Tibial artery (tissue), 4 donors: Measurements from ENCODE around the gene PPM1E.

Experiments used
- DNase-seq, 2 donors: peaks; one replicate each; pipeline ENCODE4 v3.0.0-alpha.2; 2019
- H3K27ac ChIP-seq, 2 donors: fragments of 200-600 bp; sonication (generic) in 1 of 2; 1 replicate in 1 of 2; 2 replicates in 1 of 2; pipeline ENCODE4 v1.5.1; 2018 to 2019; ENCODE audit warnings: mild to moderate bottlenecking in 1 of 2
- H3K27me3 ChIP-seq, 2 donors: fragments of 200-600 bp; sonication (generic) in 1 of 2; one replicate each; pipeline versions ENCODE4 v1.5.1 to v1.6.0; 2016 to 2019
- H3K36me3 ChIP-seq, 3 donors: fragments of 200-600 bp; sonication (generic) in 2 of 3; one replicate each; pipeline ENCODE4 v1.5.1; 2016 to 2019; ENCODE audit warnings: mild to moderate bottlenecking in 2 of 3
- H3K4me1 ChIP-seq, 4 donors: fragments of 200-600 bp; sonication (generic) in 2 of 4; 1 replicate in 3 of 4; 2 replicates in 1 of 4; pipeline ENCODE4 v1.5.1; 2016 to 2019
- H3K4me3 ChIP-seq, 2 donors: fragments of 200-600 bp; sonication (generic) in 1 of 2; 1 replicate in 1 of 2; 2 replicates in 1 of 2; pipeline ENCODE4 v1.5.1; 2018 to 2019; ENCODE audit warnings: mild to moderate bottlenecking in 2 of 2
- H3K9me3 ChIP-seq, 3 donors: fragments of 200-600 bp; sonication (generic) in 1 of 3; one replicate each; pipeline ENCODE4 v1.5.1; 2016 to 2019
- intact Hi-C: fragments of 100-400 bp; cut with DNase I; formaldehyde crosslinking; loops from one replicate; pipeline ENCODE4 v1.15.0; 2023; ENCODE audit warnings: low total_unique reads
- TF ChIP-seq, protein P1 (sequence below), 2 experiments: fragments of 200-600 bp in 1 of 2; fragments of 450-650 bp in 1 of 2; IDR thresholded peaks; one replicate each; pipeline ENCODE4 v1.5.1; 2017 to 2019; ENCODE audit warnings: antibody characterized with exemption in 2 of 2, mild to moderate bottlenecking in 1 of 2, moderate library complexity in 1 of 2

Gene PPM1E

DNA sequence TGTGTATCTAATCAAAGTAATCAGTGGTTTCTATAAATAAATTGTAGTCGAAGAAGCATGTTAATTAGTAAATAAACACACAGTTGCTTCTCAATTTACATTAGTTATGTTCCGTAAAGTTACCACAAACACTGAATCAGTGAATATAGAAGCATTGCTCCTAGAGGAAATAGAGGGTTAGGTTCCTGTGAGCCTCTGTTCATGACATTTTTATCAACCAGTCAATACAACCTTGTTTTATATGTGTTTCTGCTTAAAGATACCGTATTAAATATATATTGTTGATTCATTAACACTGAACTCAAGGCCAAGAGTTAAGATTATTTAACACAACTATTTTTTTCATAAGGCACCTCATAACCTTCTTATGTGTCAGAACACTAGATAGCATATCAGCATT is 134.3 kb downstream of the PPM1E start:
- Histone ChIP-seq H3K27ac (no peak overlapping the region), H3K9me3 (no peaks in the 10 kb centered on the region), H3K4me3 (no peak overlapping the region), H3K36me3 (no peaks in the 10 kb centered on the region), H3K4me1 (no peaks in the 10 kb centered on the region), H3K27me3 (no peaks in the 10 kb centered on the region)
- DNase-seq: no peak
- intact Hi-C loops: no loop called here
- TF ChIP-seq, protein P1, sequence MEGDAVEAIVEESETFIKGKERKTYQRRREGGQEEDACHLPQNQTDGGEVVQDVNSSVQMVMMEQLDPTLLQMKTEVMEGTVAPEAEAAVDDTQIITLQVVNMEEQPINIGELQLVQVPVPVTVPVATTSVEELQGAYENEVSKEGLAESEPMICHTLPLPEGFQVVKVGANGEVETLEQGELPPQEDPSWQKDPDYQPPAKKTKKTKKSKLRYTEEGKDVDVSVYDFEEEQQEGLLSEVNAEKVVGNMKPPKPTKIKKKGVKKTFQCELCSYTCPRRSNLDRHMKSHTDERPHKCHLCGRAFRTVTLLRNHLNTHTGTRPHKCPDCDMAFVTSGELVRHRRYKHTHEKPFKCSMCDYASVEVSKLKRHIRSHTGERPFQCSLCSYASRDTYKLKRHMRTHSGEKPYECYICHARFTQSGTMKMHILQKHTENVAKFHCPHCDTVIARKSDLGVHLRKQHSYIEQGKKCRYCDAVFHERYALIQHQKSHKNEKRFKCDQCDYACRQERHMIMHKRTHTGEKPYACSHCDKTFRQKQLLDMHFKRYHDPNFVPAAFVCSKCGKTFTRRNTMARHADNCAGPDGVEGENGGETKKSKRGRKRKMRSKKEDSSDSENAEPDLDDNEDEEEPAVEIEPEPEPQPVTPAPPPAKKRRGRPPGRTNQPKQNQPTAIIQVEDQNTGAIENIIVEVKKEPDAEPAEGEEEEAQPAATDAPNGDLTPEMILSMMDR (IDR thresholded peaks at IDR 0.05): no peak

DNA sequence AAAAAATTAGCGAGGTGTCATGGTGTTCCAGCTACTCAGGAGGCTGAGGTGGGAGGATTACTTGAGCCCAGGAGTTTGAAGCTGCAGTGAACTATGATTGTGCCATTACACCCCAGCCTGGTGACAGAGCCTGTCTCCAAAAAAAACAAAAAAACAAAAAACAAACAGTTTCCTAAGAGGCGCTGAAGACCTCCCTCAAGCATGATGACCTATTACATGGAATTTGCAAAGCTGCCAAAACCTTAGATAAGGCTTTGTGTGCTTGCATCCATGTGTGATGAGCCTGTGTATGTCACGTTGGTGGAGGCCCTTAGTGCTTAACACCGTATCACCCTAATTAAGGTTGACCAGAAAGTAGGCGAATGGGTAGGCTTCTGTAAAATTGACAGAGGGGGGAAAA is 143.5 kb downstream of the PPM1E start:
- intact Hi-C loops: no loop called here
- Histone ChIP-seq H3K36me3 (no peaks in the 10 kb centered on the region), H3K9me3 (peaks cover 4 to 10% (median 4%) of the 10 kb centered on the region in 3 donors), H3K27ac (no peak overlapping the region), H3K4me3 (no peak overlapping the region), H3K27me3 (no peaks in the 10 kb centered on the region), H3K4me1 (no peaks in the 10 kb centered on the region)
- DNase-seq: no peak
- TF ChIP-seq, protein P1 (IDR thresholded peaks at IDR 0.05): no peak

- Histone ChIP-seq H3K4me3 (no peak overlapping the region), H3K9me3 (peaks cover 0 to 7% (median 3%) of the 10 kb centered on the region in 3 donors), H3K27ac (no peak overlapping the region), H3K27me3 (no peaks in the 10 kb centered on the region), H3K36me3 (no peaks in the 10 kb centered on the region), H3K4me1 (no peaks in the 10 kb centered on the region)
- DNase-seq: no peak
- TF ChIP-seq, protein P1 (IDR thresholded peaks at IDR 0.05): no peak
- intact Hi-C loops: no loop called here
Measured at GRCh38 chr17:58902322-58902721, 146.7 kb downstream of the PPM1E start.

- intact Hi-C loops: no loop called here
- Histone ChIP-seq H3K9me3 (peaks cover 0 to 10% (median 9%) of the 10 kb centered on the region in 3 donors), H3K4me3 (no peak overlapping the region), H3K4me1 (no peaks in the 10 kb centered on the region), H3K27me3 (no peaks in the 10 kb centered on the region), H3K36me3 (no peaks in the 10 kb centered on the region), H3K27ac (no peak overlapping the region)
- DNase-seq: no peak
- TF ChIP-seq, protein P1 (IDR thresholded peaks at IDR 0.05): no peak
Measured at GRCh38 chr17:58911741-58912343, 156.2 kb downstream of the PPM1E start.

DNA sequence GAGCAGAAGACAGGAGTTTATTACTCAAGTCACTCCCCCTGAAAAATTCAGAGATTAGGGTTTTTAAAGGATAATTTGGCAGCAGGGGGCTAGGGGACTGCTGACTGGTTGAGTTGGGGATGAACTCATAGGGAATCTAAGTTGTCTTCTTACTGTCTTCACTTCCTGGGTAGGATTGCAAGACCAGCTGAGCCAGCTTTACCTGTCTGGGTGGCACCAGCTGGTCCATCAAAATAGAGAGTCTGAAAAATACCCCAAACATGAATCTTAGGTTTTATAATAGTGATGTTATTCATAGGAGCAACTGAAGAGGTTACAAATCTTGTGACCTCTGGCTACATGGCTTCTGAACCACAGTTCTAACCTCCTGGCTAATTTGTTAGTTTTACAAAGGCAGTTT is 157.9 kb downstream of the PPM1E start:
- Histone ChIP-seq H3K27me3 (no peaks in the 10 kb centered on the region), H3K27ac (no peak overlapping the region), H3K4me1 (no peaks in the 10 kb centered on the region), H3K9me3 (peaks cover 0 to 10% (median 9%) of the 10 kb centered on the region in 3 donors), H3K4me3 (no peak overlapping the region), H3K36me3 (no peaks in the 10 kb centered on the region)
- TF ChIP-seq, protein P1 (IDR thresholded peaks at IDR 0.05): no peak
- no peak for DNase-seq
- intact Hi-C loops: no loop called here
